HEK293T (cell line): ENCODE results near the gene CDC37L1.

ENCODE experiments used
- CTCF ChIA-PET: fragments of 350-600 bp; formaldehyde crosslinking; extraction: SDS; loops from one replicate; lab custom pipeline; 2021; ENCODE audit warnings: antibody characterized with exemption, inconsistent platforms; lab: Yijun Ruan, JAX
- POLR2A ChIA-PET: fragments of 350-600 bp; formaldehyde crosslinking; extraction: SDS; loops from one replicate; lab custom pipeline; 2020; ENCODE audit warnings: antibody characterized with exemption, inconsistent platforms; lab: Yijun Ruan, JAX
- DNase-seq: peaks from one replicate; pipeline ENCODE4 v3.0.0; 2012; ENCODE audit warnings: mixed read lengths; ENCODE audit errors: extremely low spot score
- ARNT ChIP-seq: fragments of 450-650 bp; IDR thresholded peaks from 2 replicates; pipeline ENCODE4 v1.6.1; 2017; ENCODE audit warnings: mild to moderate bottlenecking
- BHLHE40 ChIP-seq: fragments of 450-650 bp; IDR thresholded peaks from 2 replicates; pipeline ENCODE4 v1.6.1; 2016; ENCODE audit warnings: mild to moderate bottlenecking, moderate library complexity, borderline replicate concordance
- CTBP1 ChIP-seq: fragments of 450-650 bp; IDR thresholded peaks from 2 replicates; pipeline ENCODE4 v1.6.1; 2016; ENCODE audit warnings: borderline replicate concordance
- ELF4 ChIP-seq: fragments of 450-650 bp; IDR thresholded peaks from 2 replicates; pipeline ENCODE4 v1.6.1; 2017; ENCODE audit warnings: antibody characterized with exemption
- FOXA1 ChIP-seq: fragments of 450-650 bp; IDR thresholded peaks from 2 replicates; pipeline ENCODE4 v1.6.1; 2016; ENCODE audit warnings: mild to moderate bottlenecking
- FOXK2 ChIP-seq: fragments of 450-650 bp; IDR thresholded peaks from 2 replicates; pipeline ENCODE4 v1.6.1; 2016; ENCODE audit warnings: mild to moderate bottlenecking
- FOXM1 ChIP-seq: fragments of 450-650 bp; IDR thresholded peaks from 2 replicates; pipeline ENCODE4 v1.6.1; 2017; ENCODE audit warnings: mild to moderate bottlenecking, borderline replicate concordance
- HDGF ChIP-seq: fragments of 450-650 bp; IDR thresholded peaks from 2 replicates; pipeline ENCODE4 v1.6.1; 2017; ENCODE audit warnings: antibody characterized with exemption, borderline replicate concordance
- L3MBTL2 ChIP-seq: fragments of 450-650 bp; conservative IDR thresholded peaks from 2 replicates; pipeline ENCODE4 v1.6.1; 2016; ENCODE audit warnings: mild to moderate bottlenecking
- LEF1 ChIP-seq: fragments of 450-650 bp; IDR thresholded peaks from 2 replicates; pipeline ENCODE4 v1.6.1; 2017; ENCODE audit warnings: mild to moderate bottlenecking, borderline replicate concordance
- NFRKB ChIP-seq: fragments of 450-650 bp; IDR thresholded peaks from 2 replicates; pipeline ENCODE4 v1.6.1; 2016; ENCODE audit warnings: mild to moderate bottlenecking, moderate library complexity
- PKNOX1 ChIP-seq: fragments of 450-650 bp; IDR thresholded peaks from 2 replicates; pipeline ENCODE4 v1.6.1; 2016
- SP1 ChIP-seq: fragments of 450-650 bp; IDR thresholded peaks from 2 replicates; pipeline ENCODE4 v1.6.1; 2017
- SUZ12 ChIP-seq: fragments of 450-650 bp; IDR thresholded peaks from 2 replicates; pipeline ENCODE4 v1.6.1; 2016; ENCODE audit warnings: mild to moderate bottlenecking
- TARDBP ChIP-seq: fragments of 450-650 bp; IDR thresholded peaks from 2 replicates; pipeline ENCODE4 v1.6.1; 2016
- ZNF384 ChIP-seq: fragments of 450-650 bp; IDR thresholded peaks from 2 replicates; pipeline ENCODE4 v1.6.1; 2016

CDC37L1 gene

GRCh38 chr9:4741365-4742089 is 62.2 kb downstream of the CDC37L1 start:
- TF ChIP-seq L3MBTL2 (peak; percentile 50; the same call in 1 of the 2 replicates), FOXM1 (no peak)
- DNase-seq: peak; percentile 10
- CTCF ChIA-PET: interaction anchor here (1.1 kb wide), 1 partner anchor 18 kb away, joined by 3 read pairs; no protein-coding TSS in a partner anchor
- POLR2A ChIA-PET: interaction anchor here (0.9 to 1.7 kb wide), 8 partner anchors 62 to 243 kb away, joined by 3 to 10 read pairs (median 4); partner anchors contain the start of genes CDC37L1, JAK2 and PLPP6

GRCh38 chr9:4742246-4742645 is 62.9 kb downstream of the CDC37L1 start:
- POLR2A ChIA-PET: interaction anchor here (1.1 to 1.7 kb wide), 5 partner anchors 63 to 243 kb away, joined by 3 to 6 read pairs (median 4); partner anchors contain the start of genes CDC37L1 and JAK2
- TF ChIP-seq L3MBTL2: no peak
- TF ChIP-seq HDGF: no peak
- no peak for TF ChIP-seq ELF4
- no peak for TF ChIP-seq TARDBP
- TF ChIP-seq ZNF384: no peak
- no peak for TF ChIP-seq FOXK2
- no peak for TF ChIP-seq SP1
- TF ChIP-seq CTBP1: no peak
- no peak for TF ChIP-seq PKNOX1
- TF ChIP-seq NFRKB: no peak
- TF ChIP-seq ARNT: no peak
- no peak for TF ChIP-seq FOXA1
- TF ChIP-seq LEF1: no peak
- TF ChIP-seq FOXM1: no peak
- no peak for TF ChIP-seq BHLHE40
- TF ChIP-seq SUZ12: no peak
- DNase-seq: no peak
- CTCF ChIA-PET: no interaction called here

GRCh38 chr9:4743131-4743875 is 63.9 kb downstream of the CDC37L1 start:
- DNase-seq: no peak
- no peak for TF ChIP-seq FOXA1
- no peak for TF ChIP-seq PKNOX1
- no peak for TF ChIP-seq L3MBTL2
- TF ChIP-seq HDGF: no peak
- POLR2A ChIA-PET: interaction anchor here (1.0 to 1.2 kb wide), 2 partner anchors 79 to 242 kb away, joined by 3 to 4 read pairs; partner anchors contain the start of gene JAK2
- CTCF ChIA-PET: no interaction called here

GRCh38 chr9:4746278-4747030 is 67.1 kb downstream of the CDC37L1 start:
- DNase-seq: no peak
- ChIA-PET POLR2A (no interaction called here), CTCF (interaction anchor here (1.1 kb wide), 1 partner anchor 67 kb away, joined by 3 read pairs; the partner anchor contains the start of gene CDC37L1)
- no peak for TF ChIP-seq ARNT
- no peak for TF ChIP-seq FOXA1
- no peak for TF ChIP-seq ZNF384
- no peak for TF ChIP-seq PKNOX1
- TF ChIP-seq LEF1: no peak
- TF ChIP-seq CTBP1: no peak

- TF ChIP-seq PKNOX1: no peak
- no peak for TF ChIP-seq NFRKB
- no peak for TF ChIP-seq HDGF
- no peak for TF ChIP-seq L3MBTL2
- TF ChIP-seq BHLHE40: no peak
- CTCF ChIA-PET: interaction anchor here (0.6 to 1.5 kb wide), 2 partner anchors 10 to 424 kb away, joined by 8 to 11 read pairs; no protein-coding TSS in a partner anchor
- POLR2A ChIA-PET: no interaction called here
- DNase-seq: no peak
Measured at GRCh38 chr9:4748612-4749011, 69.2 kb downstream of the CDC37L1 start.
